ENCODE results near the gene KHDC1.
A peak's percentile ranks its signal among the peaks of the same experiment; 100 is the strongest.
"Not testable (repeated sequence)": the region's sequence is repeated elsewhere in the genome, so short reads cannot be mapped to it uniquely, and the experiment has no call there.

KHDC1 gene

DNA sequence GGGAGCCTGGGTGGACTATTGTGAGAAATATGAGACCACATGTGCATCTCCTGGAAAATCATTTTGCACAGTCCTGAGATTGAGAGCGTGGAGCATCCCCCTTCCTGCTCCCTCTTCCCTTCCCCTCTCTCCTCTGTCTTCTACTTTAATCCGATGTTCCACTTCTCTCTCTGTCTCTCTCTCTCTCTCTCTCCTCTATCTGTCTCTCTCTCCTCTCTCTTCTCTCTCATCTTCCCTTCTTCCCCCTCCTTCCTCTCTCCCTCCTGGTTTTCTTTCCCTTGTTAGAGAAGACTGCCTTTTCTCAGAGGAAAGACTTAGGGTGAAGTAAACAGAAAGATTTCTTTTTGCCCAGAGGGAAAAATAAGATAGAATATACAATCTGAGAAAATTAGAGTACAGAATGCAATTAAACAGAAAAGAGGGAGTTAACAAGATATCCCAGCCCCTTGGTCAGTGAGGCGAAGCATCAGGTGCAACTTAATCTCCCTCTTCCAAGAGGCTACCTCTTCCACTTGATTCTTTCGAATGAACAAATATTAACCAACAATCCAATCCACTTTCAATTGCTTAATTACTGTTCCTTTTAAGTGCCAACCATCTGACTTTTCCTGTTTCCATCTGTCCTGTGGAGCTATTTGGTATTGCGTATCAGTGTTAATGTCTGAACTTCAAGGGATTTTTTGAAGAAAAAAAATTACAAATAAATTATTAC is 14.6 kb downstream of the KHDC1 start:
- DNase-seq = no peak

DNA sequence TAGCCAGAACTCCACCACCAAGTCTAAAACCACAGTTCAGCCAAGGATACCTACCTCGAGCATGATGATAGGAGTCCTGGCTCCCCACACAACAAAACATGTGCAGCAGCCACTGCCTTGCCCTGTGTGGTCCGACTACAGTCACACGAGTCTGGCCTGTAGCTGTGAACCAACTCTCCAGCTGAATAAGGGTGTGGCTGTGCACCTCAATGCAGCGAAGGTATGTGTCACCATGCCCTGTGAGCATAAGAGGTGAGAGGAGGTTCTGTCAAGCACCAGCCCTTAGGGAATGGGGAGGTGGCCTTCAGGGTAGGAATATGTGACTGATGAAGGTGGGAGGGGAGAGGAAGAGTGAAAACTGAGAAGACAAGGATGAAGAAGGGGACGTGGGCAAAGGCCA is 21.0 kb downstream of the KHDC1 start:
- DNase-seq = no peak

DNA sequence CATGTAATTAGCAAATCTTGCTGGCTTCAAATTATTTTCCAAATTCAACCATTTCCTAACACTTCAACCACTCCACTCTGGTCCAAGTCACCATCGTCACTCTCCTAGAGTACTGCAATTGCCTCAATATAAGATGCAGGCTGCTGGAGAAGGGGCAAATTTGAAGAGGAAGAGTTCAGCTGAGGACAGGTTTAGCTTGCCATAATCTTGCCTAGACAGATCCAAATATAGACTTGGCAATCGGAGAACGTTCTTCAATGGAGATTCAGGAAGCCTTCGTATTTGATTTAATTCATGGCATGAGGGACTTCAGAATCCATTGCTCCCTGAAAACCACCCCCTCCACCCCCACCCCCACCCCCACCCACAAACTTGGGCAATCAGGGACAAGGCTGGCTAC is 22.3 kb downstream of the KHDC1 start:
- DNase-seq = no peak

DNA sequence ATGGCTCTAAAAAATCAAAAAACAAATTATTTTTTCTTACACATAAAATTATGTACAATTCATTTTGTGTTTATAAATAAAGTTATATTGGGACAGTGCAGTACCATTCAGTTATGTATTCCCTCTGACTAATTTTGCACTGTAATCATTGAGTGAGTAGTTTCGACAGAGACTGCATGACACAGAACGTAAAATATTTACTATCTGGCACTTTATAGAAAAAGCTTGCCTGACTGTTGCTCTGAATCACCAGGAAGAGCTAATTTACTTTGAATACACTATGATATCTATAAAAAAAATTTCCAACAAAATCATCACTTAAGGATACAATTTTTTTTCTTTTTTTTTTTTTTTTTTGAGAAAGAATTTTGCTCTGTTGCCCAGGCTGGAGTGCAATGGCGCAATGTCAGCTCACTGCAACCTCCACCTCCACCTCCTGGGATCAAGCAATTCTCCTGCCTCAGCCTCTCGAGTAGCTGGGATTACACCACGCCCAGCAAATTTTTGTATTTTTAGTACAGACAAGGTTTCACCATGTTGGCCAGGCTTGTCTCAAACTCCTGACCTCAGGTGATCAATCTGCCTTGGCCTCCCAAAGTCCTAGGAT is 26.7 kb downstream of the KHDC1 start:
- no peak for DNase-seq

DNA sequence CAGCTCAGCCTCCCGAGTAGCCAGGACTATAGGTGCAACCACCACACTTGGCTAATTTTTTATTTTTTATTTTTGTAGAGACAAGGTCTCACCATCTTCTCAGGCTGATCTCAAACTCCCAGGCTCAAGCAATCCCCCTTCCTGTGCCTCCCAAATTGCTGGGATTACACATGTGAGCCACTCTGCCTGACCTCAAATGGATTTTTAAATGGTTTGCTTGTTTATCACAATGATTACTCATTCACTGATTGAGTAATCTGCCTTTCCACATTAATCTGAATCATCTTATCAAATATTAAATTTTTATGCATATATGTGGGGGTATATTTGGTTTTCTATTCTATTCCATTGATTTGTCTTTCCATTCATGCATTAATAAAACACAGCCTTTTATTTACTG is 28.3 kb downstream of the KHDC1 start:
- no peak for DNase-seq

DNA sequence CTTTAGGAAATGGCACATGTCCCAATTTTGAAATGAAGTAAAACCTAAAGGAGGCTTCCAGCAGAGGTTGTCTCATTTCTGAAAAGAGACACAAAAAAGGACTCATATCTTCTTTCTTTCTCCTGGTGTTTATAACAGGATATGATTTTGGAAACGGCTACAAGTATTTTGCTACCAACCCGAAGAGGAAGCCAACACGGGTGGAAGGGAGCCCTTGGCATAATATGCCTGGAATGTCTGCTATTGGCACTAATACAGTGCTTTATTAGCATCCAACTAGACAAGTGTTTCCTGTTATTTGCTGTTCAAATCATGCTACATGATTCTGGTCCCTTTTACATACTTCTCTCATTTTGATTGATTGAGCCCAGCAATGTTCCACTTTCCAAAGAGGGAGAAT is 29.0 kb downstream of the KHDC1 start:
- DNase-seq = not testable (repeated sequence)

DNA sequence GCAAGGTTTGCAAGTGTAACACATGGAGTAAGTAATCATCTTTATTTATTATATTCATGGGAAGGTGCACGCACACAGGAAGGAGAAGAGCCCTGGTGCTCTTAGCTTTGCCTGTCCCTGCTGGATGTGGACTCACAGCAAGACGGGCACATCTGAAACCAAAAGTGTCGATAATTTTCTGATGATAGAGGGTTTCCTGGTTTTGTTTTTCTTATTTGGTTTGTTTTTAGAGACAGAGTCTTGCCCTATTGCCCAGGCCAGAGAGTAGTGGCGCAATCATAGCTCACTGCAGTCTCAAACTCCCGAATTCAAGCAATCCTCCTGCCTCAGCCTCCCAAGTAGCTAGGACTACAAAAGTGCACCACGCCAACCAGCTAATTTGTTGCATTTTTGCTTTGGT is 29.9 kb downstream of the KHDC1 start:
- DNase-seq = no peak

DNA sequence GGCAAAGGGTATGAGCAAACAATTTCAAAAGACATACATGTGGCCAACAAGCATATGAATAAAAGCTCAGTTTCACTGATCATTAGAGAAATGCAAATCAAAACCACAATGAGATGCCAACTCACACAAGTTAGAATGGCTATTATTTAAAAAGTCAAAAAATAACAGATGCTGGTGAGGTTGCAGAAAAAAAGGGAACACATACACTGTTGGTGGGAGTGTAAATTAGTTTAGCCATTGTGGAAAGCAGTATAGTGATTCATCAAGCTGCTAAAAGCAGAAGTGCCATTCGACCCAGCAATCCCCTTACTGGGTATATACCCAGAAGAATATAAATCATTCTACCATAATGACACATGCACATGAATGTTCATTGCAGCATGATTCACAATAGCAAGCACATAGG is 31.0 kb downstream of the KHDC1 start:
- peak; percentile 12 for DNase-seq

DNA sequence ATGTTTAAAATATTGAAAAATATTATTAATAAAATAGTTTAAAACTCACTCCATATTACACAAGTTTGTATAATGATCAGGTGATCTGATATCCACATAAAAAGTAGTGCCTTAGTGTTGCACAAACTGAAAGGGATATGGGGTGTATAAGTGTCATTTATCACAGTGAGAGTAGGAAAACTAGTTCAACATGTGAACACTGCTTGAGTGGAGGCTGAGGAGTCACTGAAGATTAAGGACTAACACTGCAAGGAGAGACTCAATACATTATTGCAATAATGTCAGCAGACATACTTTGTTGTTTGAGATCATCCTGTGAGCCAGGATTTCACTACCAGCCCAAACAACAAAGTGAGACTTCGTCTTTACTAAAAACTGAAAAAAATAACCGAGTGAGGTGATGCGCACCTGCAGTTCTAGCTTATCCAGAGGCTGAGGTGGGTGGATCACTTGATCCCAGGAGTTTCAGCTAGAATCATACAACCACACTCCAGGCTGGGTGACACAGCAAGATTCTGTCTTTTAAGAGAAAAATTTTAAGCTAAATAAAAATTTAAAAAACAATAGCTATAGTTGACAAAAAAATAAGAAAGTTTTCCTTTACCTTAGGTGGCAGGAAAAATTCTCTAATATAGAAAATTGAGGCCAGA is 35.3 kb downstream of the KHDC1 start:
- DNase-seq = no peak

DNA sequence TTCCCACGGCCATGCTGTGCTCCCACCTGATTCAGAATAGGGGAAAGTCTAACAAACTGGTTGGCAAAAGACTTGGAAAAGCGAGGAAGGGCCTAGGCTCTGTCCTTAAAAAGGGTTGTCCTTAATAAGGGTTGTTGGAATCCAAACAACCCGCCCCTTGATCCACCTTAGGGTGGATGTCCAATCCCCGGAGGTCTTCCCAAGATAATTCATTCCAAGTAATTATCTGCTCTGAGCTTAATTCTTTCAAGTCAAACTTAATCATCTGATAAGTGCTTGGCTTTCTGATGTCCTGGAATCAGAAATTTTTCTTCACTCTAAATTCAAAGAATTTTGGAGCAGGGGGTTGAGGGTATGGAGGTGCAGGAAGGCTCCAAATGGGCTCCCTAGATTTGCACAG is 37.6 kb downstream of the KHDC1 start, which contains the start of gene KHDC1L:
KHDC1L (minus strand) TSS at position 101 of the 400 bp plus-strand sequence; CDS start at position 13, 88 bp downstream.
- DNase-seq = no peak

DNA sequence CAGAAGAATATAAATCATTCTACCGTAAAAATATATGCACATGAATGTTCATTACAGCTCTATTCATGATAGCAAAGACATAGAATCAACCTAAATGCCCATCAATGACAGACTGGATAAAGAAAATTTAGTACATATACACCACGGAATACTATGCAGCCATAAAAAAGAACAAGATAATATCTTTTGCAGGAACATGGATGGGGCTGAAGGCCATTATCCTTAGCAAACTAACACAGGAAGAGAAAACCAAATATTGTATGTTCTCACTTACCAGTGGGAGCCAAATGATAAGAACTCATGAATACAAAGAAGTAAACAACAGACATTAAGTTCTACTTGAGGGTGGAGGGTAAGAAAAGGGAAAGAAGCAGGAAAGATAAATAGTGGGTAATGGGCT is 46.1 kb downstream of the KHDC1 start:
- no peak for DNase-seq

DNA sequence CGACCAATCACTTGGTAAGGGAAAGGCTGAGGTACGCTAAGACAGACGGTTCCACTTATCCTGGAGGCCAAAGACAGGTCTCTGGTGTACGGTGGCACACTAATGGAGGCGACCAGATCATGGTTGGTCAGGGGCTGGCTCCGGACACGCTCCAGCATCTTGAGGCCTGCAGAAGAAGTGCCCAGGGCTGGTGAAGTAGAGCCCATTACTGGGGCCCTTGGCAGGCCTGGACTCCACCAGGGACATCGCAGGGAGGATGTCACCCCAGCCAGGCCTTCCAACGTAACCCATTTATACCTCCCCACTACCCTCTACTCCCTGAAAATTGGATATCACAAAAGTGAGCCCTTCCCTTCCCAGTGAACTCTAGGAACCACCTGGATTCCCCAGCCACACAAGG is 53.9 kb downstream of the KHDC1 start:
- DNase-seq = no peak

DNA sequence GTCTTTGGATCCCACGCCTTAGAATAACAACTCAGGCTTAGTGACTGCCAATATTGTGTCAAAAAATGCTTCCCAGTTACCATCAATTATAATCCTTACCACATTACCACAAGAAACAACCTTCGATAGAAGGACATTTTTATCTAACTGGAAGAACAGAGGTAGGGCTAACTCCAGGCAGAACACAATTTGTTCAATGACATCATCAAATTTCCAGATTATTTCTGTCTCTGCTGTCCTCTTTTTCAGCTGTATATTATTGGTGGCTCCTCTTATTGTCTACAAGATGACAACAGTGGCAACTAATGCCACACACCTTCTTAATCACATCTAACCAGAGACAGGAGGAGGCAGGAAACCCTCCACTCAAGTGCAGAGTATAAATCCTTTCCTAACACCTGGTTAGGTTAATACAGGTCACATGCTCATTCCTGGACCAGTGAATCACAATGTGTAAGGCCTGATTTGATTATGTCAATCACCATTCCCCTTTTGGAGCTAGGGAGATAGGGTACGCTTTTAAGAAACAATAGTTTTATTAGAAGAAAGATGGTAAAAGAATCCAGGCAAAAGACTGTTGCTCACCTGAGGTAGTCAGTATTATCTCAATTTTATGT is 55.7 kb downstream of the KHDC1 start:
- DNase-seq = no peak

DNA sequence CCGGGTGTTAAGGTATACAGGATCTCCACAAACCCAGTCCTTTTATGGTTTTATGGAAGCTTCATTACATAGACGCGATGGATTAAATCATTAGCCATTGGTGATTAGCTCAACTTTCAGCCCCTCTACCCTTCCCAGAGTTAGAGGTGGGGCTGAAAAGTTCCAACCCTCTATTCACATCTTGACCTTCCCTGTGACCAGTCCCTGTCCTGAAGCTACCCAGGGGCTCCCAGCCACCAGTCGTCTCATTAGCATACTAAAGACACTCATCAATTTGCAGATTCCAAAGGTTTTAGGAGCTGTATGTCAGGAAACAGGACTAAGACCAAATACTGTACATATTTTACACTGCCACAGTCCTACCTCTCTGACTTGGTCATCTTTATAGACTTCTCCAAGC is 58.7 kb downstream of the KHDC1 start:
- no peak for DNase-seq

DNA sequence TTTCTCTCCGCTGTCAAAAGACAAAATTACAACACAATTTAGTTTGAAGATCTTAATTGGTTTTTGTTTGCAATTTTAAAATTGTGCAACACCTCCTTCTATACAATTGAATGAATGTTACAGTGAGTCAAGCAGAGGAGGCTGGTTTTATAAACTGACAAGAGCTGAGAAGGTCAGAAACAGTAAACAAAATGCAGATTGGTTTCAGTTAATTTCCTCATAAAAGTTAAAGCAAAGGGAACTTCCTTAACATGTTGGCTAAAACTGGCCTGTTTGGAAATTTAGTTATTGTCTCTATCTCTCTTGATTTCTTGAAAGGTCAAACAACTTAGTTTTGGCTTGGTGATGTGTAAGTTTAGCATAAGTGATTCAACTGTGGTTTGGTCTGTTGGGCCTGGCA is 59.9 kb downstream of the KHDC1 start:
- DNase-seq = no peak

DNA sequence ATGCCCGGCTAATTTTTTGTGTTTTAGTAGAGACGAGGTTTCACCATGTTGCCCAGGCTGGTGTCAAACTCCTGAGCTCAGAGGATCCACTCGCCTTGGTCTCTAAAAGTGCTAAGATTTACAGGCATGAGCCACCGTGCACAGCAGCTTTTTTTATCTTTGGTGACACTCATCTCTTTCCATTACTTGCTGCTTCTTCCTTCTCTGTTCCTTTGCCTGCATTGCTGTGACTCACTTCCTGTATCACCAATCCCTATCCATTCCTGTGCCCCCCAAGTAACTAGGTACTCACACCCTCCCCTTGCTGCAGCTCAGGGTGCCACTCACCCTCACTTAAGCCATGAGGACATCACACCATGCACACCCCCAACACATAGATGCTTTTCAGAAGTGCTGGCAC is 62.3 kb downstream of the KHDC1 start:
- DNase-seq = no peak

DNA sequence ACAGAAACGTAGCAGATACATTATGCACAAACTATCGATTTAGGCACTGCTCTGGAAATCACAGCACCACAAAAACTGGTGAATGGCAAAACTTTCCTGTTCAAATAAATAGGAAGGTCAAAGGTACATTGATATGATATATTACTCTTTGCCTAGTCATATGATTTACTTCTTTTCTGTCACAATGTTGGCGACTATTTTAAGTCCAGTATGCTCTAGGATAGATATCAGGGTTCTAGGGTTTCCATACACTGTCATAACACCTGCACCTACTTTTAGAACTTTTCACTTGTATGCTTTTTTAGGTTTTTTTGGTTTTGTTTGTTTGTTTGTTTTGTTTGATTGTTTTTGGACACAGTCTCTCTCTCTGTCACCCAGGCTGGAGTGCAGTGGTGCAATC is 62.7 kb downstream of the KHDC1 start:
- no peak for DNase-seq

DNA sequence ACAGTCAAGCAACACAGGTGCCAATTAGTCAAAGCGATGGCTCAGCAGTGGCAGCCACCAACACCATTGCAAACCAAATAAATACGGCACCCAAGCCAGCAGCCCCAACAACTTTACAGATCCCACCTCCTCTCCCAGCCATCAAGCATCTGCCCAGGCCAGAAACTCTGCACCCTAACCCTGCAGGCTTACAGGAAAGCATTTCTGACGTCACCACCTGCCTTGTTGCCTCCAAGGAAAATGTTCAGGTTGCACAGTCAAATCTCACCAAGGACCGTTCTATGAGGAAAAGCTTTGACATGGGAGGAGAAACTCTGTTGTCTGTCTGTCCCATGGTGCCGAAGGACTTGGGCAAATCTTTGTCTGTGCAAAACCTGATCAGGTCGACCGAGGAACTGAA is 68.3 kb downstream of the KHDC1 start:
- no peak for DNase-seq

DNA sequence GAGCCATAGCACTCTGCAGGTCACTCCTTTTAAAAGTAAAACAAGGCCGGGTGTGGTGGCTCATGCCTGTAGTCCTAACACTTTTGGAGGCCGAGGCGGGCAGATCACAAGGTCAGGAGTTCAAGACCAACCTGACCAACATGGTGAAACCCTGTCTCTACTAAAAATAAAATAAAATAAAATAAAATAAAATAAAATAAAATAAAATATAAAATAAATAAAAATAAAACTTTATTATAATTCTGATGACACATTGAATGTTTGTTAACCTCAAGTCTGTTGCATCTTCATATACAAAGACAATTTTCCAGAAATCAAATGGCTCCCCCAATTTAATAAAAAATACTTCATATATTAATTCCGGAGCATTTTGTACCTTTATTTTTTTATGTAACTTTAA is 69.7 kb downstream of the KHDC1 start:
- not testable (repeated sequence) for DNase-seq

Data from hematopoietic multipotent progenitor cell treated with erythropoietin and hydrocortisone succinate and interleukin-3 and kit ligand, for 6 days (in vitro differentiated cells).